Right lung (tissue), 5 donors: Measurements from ENCODE around the gene SNRPA. TPM values are rescaled to one million over a fixed set of nuclear protein-coding genes. Genes with fewer than 3 reads are reported as not detected.
"Not testable (repeated sequence)": the region's sequence is repeated elsewhere in the genome, so short reads cannot be mapped to it uniquely, and the experiment has no call there.

Source experiments
- DNase-seq, 2 donors: peaks; one replicate each; pipeline ENCODE4 v3.0.0-alpha.2; 2013
- polyA plus RNA-seq, 5 donors: library from polyadenylated mRNA; unstranded; fragments of 120-200 nt; gene quantifications; one replicate each; pipeline versions ENCODE4 v1.2.1 to v1.2.3, GENCODE V29; 2013; ENCODE audit warnings: inconsistent platforms in 1 of 5, low replicate concordance in 1 of 5; ENCODE audit not compliant: insufficient read length in 5 of 5, insufficient read depth in 1 of 5

The SNRPA gene
- polyA plus RNA-seq, 5 donors: 108 to 120 (median 115) TPM

GRCh38 chr19:40717880-40718773 lies 32.9 kb upstream of the SNRPA start:
- DNase-seq: peak in 1 of 2 donors; percentile 5

- DNase-seq: peak; percentile 38 to 45
These were observed 32.1 kb upstream of the SNRPA start for GRCh38 chr19:40718774-40719391.

- no peak for DNase-seq
These were observed 31.5 kb upstream of the SNRPA start for GRCh38 chr19:40719414-40719894.

GRCh38 chr19:40721140-40721486 lies 29.9 kb upstream of the SNRPA start:
- DNase-seq: no peak

- no peak for DNase-seq
These were observed 28.9 kb upstream of the SNRPA start for GRCh38 chr19:40721936-40722661.

- DNase-seq: no peak
These were observed 27.2 kb upstream of the SNRPA start for GRCh38 chr19:40723661-40724254.

- no peak for DNase-seq
These were observed 26.7 kb upstream of the SNRPA start for GRCh38 chr19:40724315-40724714.

- no peak for DNase-seq
These were observed 26.1 kb upstream of the SNRPA start for GRCh38 chr19:40724855-40725254.

GRCh38 chr19:40726279-40726678 lies 24.7 kb upstream of the SNRPA start:
- DNase-seq: no peak

GRCh38 chr19:40730065-40730464 lies 20.9 kb upstream of the SNRPA start:
- DNase-seq: not testable (repeated sequence)

GRCh38 chr19:40732304-40732703 lies 18.7 kb upstream of the SNRPA start:
- not testable (repeated sequence) for DNase-seq

- DNase-seq: no peak
These were observed 17.9 kb upstream of the SNRPA start for GRCh38 chr19:40733149-40733548.

- DNase-seq: no peak
These were observed 15.8 kb upstream of the SNRPA start for GRCh38 chr19:40735013-40735771.

- no peak for DNase-seq
These were observed 14.3 kb upstream of the SNRPA start for GRCh38 chr19:40736661-40737060.

GRCh38 chr19:40737102-40737644 lies 13.8 kb upstream of the SNRPA start:
- no peak for DNase-seq

GRCh38 chr19:40739030-40739839 lies 11.8 kb upstream of the SNRPA start:
- DNase-seq: no peak

- DNase-seq: no peak
These were observed 10.9 kb upstream of the SNRPA start for GRCh38 chr19:40739871-40740703.

GRCh38 chr19:40740747-40741146 lies 10.3 kb upstream of the SNRPA start:
- DNase-seq: peak in 1 of 2 donors; percentile 51
